Measurements from ENCODE around the gene PLD5.

DNA sequence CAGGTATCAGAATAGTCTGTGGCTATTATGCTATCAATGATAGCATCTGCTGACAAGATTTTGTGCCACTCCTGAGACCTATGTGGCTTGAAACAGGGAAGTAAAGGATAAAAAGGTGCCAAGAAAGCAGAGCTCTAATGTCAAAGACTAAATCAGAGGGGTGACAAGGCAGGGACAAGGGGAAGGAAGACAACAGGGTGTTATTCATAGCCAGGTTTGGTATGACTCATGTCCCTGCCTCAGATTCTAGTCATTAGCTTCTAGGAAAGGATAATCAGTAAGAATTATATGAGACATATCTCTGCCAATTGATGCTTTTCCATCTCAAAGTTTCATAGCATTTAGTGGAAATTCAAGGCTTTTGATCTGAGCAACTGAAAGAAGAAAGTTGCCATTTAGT is 31.8 kb upstream of the PLD5 start:
- no peak for TF ChIP-seq POLR2A (IDR thresholded peaks at IDR 0.05)
- TF ChIP-seq, protein P1, sequence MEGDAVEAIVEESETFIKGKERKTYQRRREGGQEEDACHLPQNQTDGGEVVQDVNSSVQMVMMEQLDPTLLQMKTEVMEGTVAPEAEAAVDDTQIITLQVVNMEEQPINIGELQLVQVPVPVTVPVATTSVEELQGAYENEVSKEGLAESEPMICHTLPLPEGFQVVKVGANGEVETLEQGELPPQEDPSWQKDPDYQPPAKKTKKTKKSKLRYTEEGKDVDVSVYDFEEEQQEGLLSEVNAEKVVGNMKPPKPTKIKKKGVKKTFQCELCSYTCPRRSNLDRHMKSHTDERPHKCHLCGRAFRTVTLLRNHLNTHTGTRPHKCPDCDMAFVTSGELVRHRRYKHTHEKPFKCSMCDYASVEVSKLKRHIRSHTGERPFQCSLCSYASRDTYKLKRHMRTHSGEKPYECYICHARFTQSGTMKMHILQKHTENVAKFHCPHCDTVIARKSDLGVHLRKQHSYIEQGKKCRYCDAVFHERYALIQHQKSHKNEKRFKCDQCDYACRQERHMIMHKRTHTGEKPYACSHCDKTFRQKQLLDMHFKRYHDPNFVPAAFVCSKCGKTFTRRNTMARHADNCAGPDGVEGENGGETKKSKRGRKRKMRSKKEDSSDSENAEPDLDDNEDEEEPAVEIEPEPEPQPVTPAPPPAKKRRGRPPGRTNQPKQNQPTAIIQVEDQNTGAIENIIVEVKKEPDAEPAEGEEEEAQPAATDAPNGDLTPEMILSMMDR (IDR thresholded peaks at IDR 0.05): no peak
